HL-60/S4 (cell line): ENCODE results near the gene ENPP6.
"Not testable (repeated sequence)": the region's sequence is repeated elsewhere in the genome, so short reads cannot be mapped to it uniquely, and the experiment has no call there.

Experiments used
- in situ Hi-C: fragments of 300-500 bp; cut with MboI; formaldehyde crosslinking; loops from 2 replicates; pipeline ENCODE4 v1.14.3; 2022; ENCODE audit warnings: low sequenced_read_pairs

ENPP6 gene

GRCh38 chr4:184074677-184075388, 142.8 kb downstream of the ENPP6 start:
- in situ Hi-C loops = no loop called here

- in situ Hi-C loops = no loop called here
Observed at GRCh38 chr4:184067931-184068554, 149.6 kb downstream of the ENPP6 start.

GRCh38 chr4:184066584-184067300, 150.9 kb downstream of the ENPP6 start:
- in situ Hi-C loops = no loop called here

DNA sequence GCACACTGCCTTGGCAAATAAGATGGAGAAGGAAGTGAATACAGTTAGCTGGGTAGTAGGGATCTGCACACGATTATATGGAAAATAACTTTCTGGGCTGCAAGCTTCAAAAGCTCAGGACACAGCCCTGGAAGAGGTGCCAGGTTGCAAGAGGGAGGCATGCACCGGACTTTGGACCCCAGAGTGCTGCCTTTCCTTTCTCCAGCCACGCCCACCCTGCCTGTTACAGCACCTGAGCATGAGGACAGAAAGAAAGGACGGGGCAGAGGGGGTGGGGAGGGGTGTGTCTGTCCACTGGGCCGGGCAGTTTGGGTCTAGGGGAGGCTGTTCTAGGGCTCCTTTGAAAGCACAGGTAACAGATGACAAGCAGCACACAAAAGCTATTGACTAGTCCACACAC, 152.8 kb downstream of the ENPP6 start:
- in situ Hi-C loops = no loop called here

DNA sequence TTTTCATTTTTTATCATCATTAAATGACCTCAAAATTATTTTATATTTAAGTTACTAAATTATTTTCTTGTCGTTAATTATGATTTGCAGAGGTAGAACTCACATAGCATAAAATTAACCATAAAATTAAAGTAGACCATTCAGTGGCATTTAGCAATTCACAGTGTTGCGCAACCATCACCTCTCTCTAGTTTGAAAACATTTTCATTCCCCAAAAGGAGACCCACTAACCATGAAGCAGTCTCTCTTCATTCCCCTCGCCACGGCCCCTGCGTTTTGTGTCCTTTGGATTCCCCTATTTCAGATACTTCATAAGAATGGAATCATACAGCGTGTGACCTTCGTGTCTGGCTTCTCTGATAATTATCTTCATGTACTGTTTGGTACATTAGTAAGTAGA, 154.9 kb downstream of the ENPP6 start:
- in situ Hi-C loops = no loop called here

- in situ Hi-C loops = no loop called here
Observed at GRCh38 chr4:184061582-184061981, 156.1 kb downstream of the ENPP6 start.

DNA sequence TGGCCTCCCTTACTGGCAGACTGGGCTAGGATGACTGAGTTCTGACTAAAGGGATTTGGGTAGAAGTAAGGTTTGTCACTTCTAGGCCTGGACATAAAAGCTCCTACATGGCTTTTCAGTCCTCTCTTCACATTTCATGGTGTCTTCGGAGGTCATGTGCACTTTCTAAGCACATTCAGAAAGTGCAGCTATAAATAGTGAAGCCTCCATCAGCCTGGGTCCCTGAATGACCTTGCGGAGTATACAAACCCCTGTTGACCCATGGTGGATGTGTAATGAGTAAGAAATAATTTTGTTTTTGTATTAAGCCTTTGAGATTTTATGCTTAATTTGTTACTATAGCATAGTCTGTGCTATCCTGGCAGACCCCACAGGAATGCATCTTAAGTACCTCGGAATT, 158.6 kb downstream of the ENPP6 start:
- in situ Hi-C loops = no loop called here

DNA sequence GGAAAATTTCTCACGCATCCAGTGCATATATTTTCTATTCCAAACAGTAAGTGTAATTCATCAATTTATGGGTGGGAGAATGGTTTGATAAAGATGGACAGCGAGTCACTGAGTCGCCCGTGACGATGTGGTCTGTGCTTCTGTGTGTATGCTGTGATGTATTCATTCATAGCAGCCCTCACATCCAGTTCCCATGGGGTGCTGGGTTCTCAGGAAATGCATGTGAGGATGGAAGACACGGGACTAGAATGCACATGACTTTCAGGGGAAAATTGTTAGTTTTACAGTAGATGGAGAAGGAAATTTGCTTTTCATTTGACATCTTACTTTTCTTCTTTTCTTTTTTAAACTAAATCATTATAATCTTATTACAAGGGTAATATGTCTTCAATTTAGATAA, 159.6 kb downstream of the ENPP6 start:
- in situ Hi-C loops = no loop called here

DNA sequence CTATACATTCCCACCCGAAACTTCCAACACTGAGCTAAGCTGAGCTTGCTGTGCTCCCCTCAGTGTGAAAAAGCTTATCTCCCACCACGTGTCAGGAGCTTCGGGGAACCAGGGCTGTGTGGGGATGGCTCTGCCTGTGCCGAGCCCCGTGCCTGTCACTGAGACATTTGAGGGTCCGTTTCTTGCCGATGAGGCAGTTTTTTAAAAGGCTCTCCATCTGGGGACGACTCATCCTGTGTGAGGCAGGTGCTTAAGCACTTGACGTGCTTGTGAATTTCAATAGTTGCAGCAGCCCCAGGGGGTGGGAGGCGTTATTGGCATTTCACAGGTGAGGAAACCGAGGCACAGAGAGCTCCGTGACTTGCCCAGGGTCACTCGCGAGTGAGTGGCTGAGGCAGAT, 160.8 kb downstream of the ENPP6 start:
- in situ Hi-C loops = no loop called here

DNA sequence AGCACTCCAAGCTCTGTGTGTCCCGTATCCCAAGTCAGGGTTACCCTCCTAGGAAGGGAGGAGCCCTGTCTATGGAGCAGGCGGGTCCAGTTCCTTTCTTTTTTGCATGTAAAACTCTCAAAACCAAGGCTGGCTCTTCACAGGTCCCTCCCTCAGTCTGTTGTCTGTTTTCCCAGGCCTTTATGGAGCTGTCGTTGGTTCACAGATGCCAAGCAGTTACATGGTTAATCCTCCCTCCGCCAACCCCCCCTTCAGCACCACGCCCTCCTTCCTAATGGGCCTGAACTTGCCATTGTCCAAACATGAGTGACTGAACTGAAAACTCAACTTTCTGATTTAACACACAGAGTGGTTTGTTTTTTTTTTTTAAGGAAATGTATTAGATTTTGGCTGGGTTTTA, 164.2 kb downstream of the ENPP6 start:
- in situ Hi-C loops = no loop called here

DNA sequence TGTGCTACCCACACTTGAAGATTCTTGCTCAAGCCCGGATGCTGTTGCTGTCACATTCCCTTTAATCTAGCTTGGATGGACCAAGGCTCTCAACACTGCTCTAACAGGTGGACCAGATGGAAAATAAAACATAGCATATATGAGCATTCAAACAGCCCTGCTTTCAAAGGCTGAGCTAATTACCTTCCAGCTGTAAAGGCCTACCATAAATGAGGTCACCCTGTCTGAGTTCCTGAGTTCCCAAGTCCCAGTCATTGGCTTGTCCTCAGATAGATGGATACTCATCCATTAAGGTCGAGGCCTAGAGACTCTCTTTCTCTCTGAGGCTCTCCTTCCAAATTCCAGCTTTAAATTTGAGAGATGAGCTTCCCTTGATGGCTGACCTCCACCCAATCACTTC, 165.1 kb downstream of the ENPP6 start:
- in situ Hi-C loops = no loop called here

DNA sequence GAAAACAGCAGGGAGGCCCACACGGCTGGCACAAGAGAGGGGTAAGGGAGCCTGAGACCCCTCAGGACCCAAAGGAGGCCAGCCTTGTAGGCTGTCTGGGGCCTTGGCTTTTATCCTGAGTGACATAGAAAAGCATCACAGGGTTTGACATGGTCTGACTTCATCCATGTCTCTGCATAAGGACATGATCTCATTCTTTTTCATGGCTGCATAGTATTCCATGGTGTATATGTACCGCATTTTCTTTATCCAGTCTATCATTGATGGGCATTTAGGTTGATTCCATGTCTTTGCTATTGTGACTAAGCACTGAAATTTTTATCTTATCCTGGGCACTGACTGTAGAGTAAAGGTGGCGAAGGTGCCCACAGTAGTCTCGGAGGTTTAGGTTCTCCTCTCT, 166.4 kb downstream of the ENPP6 start:
- in situ Hi-C loops = not testable (repeated sequence)

DNA sequence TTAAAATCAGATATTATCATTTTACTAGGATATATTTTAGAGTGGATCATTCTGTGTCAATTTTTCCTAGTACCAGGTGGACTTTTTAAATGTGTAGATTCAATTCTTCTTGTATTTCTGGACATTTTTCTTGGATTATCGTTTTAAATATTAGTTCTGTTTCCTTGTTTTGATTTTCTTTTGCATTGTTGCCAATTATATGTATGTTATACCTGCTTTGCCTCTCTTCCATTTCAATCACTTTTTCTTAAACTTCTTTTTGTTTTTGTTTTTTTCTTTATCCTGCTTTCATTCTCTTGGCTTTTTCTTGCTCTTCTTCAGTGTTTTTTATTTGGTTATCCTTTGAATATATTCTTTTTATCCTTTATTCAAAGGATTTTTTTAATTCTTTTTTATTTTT, 171.5 kb downstream of the ENPP6 start:
- in situ Hi-C loops = no loop called here

- in situ Hi-C loops = no loop called here
Observed at GRCh38 chr4:184041156-184041555, 176.5 kb downstream of the ENPP6 start.

DNA sequence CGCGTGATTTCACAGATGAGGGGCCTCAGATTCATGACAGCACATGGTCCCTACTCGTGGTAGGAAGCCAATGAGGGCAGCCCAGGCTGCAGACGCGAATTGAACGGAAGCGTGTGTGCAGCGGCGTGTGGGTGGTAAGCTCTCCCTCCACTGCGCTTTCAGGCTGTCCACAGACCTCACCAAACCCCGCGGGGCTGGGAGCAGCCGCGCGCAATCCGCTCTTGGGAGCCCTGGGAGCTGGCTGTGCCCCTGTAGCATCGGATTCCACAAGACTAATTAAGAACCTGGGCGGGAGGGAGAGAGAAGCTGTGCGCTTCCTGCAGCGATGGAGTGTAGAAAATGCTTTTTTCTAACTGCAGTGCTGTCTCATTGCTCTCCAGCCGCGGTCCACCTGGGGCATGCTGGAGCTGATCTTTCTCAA, 177.7 kb downstream of the ENPP6 start:
- in situ Hi-C loops = no loop called here
